ENCODE results near the gene KRTAP20-4.

The KRTAP20-4 gene

GRCh38 chr21:30620522-30620921, at the start of gene KRTAP20-4:
Gene KRTAP20-4 (plus strand): TSS chr21:30620627.
- no peak for FAIRE-seq

- no peak for FAIRE-seq
These were observed 42.7 kb upstream of the KRTAP20-4 start for GRCh38 chr21:30577766-30578165.

DNA sequence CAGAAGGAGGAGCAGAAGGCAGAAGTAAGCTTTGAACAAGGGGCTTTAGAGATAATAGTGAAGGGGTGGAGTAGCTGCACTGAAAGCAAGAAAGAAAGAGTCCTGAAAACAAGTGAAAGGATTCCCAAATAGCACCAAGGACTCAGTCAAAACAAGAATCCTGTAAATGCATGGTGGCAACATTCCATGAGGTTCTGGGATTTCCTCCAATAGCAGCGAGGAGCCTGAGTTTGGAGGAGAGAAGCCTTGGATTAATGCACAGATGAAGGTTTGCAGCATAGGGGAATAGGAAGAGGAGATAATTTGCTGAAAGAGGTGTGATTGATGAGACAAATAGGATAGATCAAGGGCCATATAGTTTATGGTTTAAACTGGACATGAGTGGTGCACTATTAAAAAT, 41.1 kb upstream of the KRTAP20-4 start:
- FAIRE-seq = no peak

- no peak for FAIRE-seq
These were observed 40.3 kb upstream of the KRTAP20-4 start for GRCh38 chr21:30580132-30580531.

DNA sequence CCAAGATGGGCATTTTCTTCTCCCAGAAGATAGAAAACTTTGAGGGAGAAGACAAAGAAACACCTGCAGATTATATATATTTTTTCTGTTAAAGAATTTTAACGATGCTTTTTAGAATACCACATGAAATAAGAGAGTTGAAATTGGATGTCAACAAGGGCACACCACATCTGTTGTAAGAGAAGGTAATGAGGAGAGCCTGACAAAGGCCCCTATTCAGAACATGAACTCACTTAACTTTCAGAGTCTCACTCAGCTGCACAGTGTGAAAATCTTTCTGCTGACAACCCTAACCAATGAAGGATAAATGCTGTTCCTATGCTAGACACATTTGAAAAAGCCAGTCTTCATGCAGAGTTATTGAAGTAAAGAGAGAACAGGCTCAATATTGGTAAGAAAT, 37.6 kb upstream of the KRTAP20-4 start:
- FAIRE-seq = no peak

- no peak for FAIRE-seq
These were observed 30.1 kb upstream of the KRTAP20-4 start, which contains the start of gene KRTAP22-2 for GRCh38 chr21:30590297-30590696. Gene KRTAP22-2 (minus strand): TSS chr21:30590397.

DNA sequence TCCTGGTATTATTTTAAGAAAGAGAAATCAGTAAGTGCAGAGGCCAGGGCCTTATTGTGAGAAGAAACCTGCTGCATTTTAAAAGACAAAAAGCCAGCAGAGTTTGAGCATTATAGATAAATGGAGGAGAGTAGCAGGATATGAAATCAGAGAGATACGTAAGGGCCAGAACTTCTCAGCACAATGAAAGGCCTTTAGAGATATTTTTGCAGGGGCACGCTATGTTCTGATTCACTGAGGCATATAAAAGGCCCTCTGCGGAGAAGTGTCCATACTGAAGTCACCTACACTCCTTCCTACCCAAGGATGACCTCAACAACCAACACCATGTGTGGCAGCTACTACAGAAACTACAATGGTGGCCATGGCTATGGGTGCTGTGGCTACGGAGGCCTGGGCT, 28.3 kb upstream of the KRTAP20-4 start, which contains the start of gene KRTAP6-3:
Gene KRTAP6-3, plus strand, starts transcription at position 301 of the 400 bp plus-strand sequence. Its CDS starts 6 bp downstream, at position 307.
- no peak for FAIRE-seq

DNA sequence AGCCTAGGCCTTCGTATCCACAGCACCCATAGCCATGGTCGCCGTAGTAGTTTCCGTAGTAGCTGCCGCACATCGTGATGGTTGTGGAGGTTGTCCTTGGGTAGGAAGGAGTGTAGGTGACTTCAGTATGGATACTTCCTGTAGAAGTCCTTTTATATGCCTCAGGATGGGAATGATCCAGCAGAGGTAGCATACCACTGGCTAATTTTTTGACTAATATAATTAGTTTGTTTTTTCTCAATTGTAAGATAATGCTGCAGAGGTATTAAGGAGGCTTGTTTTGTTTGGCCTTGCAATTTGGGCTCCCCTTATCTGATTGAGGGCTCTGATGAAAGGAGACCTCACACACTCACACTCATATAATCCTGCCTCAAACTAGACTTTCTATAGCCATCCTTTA, 21.6 kb upstream of the KRTAP20-4 start, which contains the start of gene KRTAP6-2:
Gene KRTAP6-2, minus strand, starts transcription at position 101 of the 400 bp plus-strand sequence. Its CDS starts 28 bp downstream, at position 73.
- FAIRE-seq = no peak

- no peak for FAIRE-seq
These were observed 19.6 kb upstream of the KRTAP20-4 start, which contains the start of gene KRTAP22-1 for GRCh38 chr21:30600787-30601186. Gene KRTAP22-1 (plus strand): TSS chr21:30601087.

DNA sequence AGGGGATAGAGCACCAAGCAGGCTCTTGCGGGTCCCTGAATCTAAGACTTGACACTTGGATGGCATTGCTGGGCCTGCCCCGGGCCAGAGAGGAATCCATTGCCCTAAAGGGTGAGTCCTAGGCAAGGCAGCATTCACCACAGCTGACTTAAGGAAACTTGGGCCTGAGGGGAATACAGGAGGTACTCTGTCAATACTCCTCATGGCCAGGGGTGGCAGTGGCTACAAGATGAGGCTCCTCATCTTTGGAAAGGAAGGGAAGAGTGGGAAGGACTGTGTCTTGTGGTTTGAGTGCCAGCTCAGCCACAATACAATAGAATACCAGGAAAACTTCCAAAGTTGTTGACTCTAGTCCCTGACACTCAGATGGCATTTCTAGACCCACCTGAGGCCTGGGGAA, 14.5 kb upstream of the KRTAP20-4 start:
- FAIRE-seq = no peak

DNA sequence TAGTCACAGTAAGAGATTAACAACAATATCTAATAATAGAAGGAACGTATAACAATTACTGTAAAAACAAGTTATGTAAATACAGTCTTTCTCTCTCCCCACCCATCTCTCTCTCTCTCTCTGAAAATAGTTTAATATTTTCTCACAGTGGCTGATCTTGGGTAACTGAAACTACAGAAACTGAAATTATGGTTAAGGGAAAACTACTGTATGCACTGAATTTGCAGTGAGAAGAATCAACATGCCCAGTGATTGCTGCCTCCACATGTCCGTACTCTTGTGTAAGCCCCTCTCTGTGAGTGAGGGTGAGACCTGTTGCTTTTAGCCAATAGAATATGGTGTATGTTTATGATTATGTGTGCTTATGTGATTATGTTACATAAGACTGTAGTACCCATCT, 8.3 kb upstream of the KRTAP20-4 start:
- no peak for FAIRE-seq

DNA sequence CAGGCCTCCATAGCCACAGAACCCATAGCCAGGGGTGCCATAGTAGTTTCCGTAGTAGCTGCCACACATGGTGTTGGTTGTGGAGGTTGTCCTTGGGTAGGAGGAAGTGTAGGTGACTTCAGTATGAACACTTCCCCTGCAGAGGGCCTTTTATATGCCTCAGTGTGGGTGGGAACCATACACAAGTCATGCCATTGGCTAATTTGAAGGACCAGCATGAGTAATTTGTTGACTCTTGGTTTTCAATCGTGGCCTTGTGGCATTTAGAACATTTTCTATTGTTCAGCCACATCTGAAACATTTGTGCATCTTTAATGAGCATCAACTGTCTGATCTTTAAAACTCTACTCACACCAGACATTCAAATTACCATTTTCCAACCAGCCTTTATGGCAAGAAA, 6.6 kb upstream of the KRTAP20-4 start, which contains the start of gene KRTAP6-1:
Gene KRTAP6-1, minus strand, starts transcription at position 95 of the 400 bp plus-strand sequence. Its CDS starts 26 bp downstream, at position 69.
- FAIRE-seq = no peak

GRCh38 chr21:30615199-30615598, 5.2 kb upstream of the KRTAP20-4 start:
- FAIRE-seq = no peak

DNA sequence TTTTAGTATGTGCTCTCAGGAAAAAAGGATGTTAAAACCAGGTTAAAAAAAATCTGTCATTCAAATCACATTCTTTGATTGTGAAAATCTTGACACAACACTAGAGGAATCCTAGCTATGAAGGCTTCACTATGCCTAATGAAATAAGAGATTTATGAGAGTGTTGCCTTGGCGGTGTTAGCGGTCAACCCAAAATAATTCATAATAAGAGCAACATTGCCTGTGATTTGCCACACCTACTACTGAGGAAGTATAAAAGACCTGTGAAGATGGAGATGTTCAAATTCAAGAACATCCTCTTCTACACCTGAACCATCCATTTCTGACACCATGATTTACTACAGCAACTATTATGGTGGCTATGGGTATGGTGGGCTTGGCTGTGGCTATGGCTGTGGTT, 4.3 kb upstream of the KRTAP20-4 start, which contains the start of gene KRTAP20-1:
Gene KRTAP20-1, plus strand, starts transcription at position 301 of the 400 bp plus-strand sequence. Its CDS starts 30 bp downstream, at position 331.
- no peak for FAIRE-seq

DNA sequence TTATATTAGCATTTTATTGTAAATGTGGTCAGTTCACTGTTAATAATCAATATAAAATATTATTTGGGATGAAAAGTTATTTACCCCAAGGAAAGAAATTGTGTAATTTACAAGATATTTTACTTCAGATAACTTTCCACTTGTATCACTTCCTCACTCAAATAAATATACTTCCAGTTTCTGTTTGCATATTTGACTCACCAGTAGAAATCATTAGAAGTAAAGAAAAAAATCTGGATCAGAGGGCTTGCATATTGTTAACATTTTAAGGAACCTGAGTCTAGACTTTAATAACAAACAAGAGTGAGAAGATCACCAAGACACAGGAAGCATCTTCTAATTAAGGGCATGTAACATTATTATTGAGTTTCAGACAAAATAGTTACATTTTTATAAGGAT, 347 bp upstream of the KRTAP20-4 start:
- FAIRE-seq = peak; percentile 33

- no peak for FAIRE-seq
These were observed 2.9 kb downstream of the KRTAP20-4 start for GRCh38 chr21:30623362-30623761.

- FAIRE-seq = no peak
These were observed 5.2 kb downstream of the KRTAP20-4 start for GRCh38 chr21:30625449-30626165.

GRCh38 chr21:30628109-30628508, 7.7 kb downstream of the KRTAP20-4 start:
- no peak for FAIRE-seq

GRCh38 chr21:30629200-30629599, 8.8 kb downstream of the KRTAP20-4 start:
- FAIRE-seq = no peak

- FAIRE-seq = no peak
These were observed 14.5 kb downstream of the KRTAP20-4 start, which contains the start of gene KRTAP20-2 for GRCh38 chr21:30634906-30635305. Gene KRTAP20-2 (plus strand): TSS chr21:30635206. CDS start chr21:30635264, 58 bp downstream.

DNA sequence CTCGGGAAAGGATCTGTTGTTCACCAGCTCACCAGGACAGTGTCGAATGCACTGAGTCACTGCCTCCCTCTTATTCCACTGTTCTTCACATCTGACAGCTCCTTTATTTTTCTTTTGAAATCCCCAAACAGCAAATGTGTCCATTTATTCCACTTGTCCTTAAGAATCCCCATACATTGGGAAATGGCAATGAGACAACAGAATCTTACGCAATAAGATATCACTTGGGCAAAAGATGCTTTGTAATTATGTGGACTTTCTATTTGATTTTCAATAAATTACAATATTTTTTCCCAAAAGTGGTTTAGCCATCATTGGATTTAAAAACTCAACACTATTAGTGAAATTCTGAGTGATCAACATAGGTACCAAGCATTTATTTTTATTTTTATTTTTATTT, 18.3 kb downstream of the KRTAP20-4 start:
- FAIRE-seq = no peak

DNA sequence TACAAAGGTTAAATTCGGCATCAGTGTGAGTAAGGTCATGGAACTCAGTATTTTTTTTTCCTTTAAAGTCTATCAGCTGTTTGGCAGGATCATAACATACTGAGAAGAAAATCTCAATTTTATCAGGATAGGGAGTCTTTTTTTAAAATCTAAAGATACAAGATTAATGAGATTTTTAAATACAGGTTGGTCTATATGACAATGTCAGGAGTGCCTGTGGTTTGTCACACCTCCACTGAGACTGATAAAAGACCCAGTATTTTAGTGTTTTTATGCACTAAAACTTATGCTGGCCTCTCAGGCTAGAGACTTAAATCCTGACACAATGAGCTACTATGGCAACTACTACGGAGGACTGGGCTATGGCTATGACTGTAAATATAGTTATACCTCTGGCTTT, 22.1 kb downstream of the KRTAP20-4 start, which contains the start of gene KRTAP20-3:
Gene KRTAP20-3, plus strand, starts transcription at position 301 of the 400 bp plus-strand sequence.
- FAIRE-seq = no peak

DNA sequence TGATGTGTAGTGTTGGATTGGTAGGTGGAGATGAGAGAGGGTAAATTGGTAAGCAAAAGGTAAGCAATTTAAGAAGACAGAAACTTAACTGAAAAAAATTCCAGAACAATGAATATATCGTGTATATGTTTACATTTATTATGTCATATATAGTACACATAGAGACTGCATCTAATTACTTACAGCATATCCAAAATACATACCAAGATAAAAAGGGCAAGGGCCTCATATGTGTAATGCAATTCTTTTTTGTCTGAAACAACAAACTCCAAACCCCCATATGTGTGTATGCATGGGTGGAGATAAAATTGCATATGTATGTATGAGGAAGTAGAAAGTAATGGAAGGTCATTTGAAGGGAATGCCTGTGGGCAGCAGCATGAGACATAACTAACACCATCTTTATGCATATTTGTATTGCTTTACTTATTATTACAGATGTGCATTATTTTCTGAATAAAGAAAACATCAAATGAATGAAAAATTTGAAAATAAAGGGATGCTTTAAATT, 26.5 kb downstream of the KRTAP20-4 start:
- FAIRE-seq = no peak

- no peak for FAIRE-seq
These were observed 32.5 kb downstream of the KRTAP20-4 start for GRCh38 chr21:30652891-30653290.

All from islet of Langerhans (tissue), 1 donor.